Stimulated activated CD8-positive, alpha-beta memory T cell treated with anti-CD3 and anti-CD28 coated beads, Interleukin-2, amount 100 ng/mL, for 48 hours (primary cell): Measurements from ENCODE around the gene ZNF367.
A peak's percentile ranks its signal among the peaks of the same experiment; 100 is the strongest.

Source experiments
- DNase-seq, 2 donors: peaks; one replicate each; pipeline ENCODE4 v3.0.0-alpha.2; 2020; ENCODE audit warnings: low read depth in 2 of 2

Gene ZNF367

GRCh38 chr9:96436456-96437126, 18.4 kb upstream of the ZNF367 start:
- no peak for DNase-seq

- DNase-seq: no peak
These were observed 17.9 kb upstream of the ZNF367 start for GRCh38 chr9:96436063-96436455.

- no peak for DNase-seq
These were observed 17.2 kb upstream of the ZNF367 start for GRCh38 chr9:96435345-96435744.

GRCh38 chr9:96430377-96430776, 12.2 kb upstream of the ZNF367 start:
- no peak for DNase-seq

GRCh38 chr9:96429732-96430131, 11.6 kb upstream of the ZNF367 start:
- DNase-seq: no peak

GRCh38 chr9:96425500-96426169, 7.5 kb upstream of the ZNF367 start:
- no peak for DNase-seq

GRCh38 chr9:96423985-96424336, 5.8 kb upstream of the ZNF367 start:
- no peak for DNase-seq

GRCh38 chr9:96423322-96423984, 5.3 kb upstream of the ZNF367 start:
- DNase-seq: no peak

- DNase-seq: no peak
These were observed 2.5 kb upstream of the ZNF367 start for GRCh38 chr9:96420468-96421219.

- DNase-seq: no peak
These were observed 1.5 kb upstream of the ZNF367 start for GRCh38 chr9:96419691-96419969.

- peak; percentile 55 to 58 for DNase-seq
These were observed 935 bp upstream of the ZNF367 start for GRCh38 chr9:96418920-96419690.

GRCh38 chr9:96417661-96418082, 498 bp downstream of the ZNF367 start:
- DNase-seq: peak in 1 of 2 donors; percentile 22

GRCh38 chr9:96417051-96417586, 1.1 kb downstream of the ZNF367 start:
- DNase-seq: peak; percentile 85 to 88

- DNase-seq: no peak
These were observed 4.6 kb downstream of the ZNF367 start for GRCh38 chr9:96413302-96414221.

GRCh38 chr9:96412174-96412913, 5.8 kb downstream of the ZNF367 start:
- no peak for DNase-seq

GRCh38 chr9:96411129-96411838, 6.9 kb downstream of the ZNF367 start:
- DNase-seq: no peak

- no peak for DNase-seq
These were observed 9.5 kb downstream of the ZNF367 start for GRCh38 chr9:96408409-96409280.
